ENCODE results near the gene CXCR2.

The CXCR2 gene

DNA sequence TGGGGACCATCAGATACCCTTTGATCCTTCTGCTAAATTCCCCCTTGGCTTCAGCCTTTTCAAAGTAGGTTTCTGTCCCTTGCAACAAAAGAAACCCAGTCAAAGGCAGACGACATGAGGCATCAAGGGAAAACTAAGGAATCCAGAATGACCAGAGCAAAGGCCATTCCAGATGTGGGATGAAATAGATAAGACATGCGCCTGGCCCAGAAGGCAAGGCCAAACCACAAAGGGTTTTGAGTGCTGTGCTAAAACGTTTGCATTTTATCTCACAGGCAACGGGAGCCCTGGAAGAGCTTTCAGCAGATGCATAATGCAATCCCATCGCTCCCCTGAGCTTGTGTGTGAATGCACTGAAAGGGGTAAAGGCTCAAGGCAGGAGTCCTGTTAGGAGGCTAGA, 23.3 kb downstream of the CXCR2 start:
- no peak overlapping the region for H3K27ac ChIP-seq
- peaks cover 12 to 17% (median 15%) of the 10 kb centered on the region in 10 experiments for H3K4me1 ChIP-seq
- H4K20me1 ChIP-seq = no peaks in the 10 kb centered on the region
- peak overlapping the region in 8 of 11 experiments; percentile 33 to 62 (median 49); a peak in 10 of 22 replicates for H3K4me2 ChIP-seq
- no peaks in the 10 kb centered on the region for H3K27me3 ChIP-seq
- H3K36me3 ChIP-seq = no peaks in the 10 kb centered on the region
- no peak overlapping the region for H3K9ac ChIP-seq
- peaks cover 14 to 19% (median 17%) of the 10 kb centered on the region in 11 experiments for H3K9me3 ChIP-seq (replicated peaks in 1 of 11)
- no peak overlapping the region for H3K4me3 ChIP-seq
- TF ChIP-seq Cebpa-rat (IDR thresholded peaks at IDR 0.05) = no peak

DNA sequence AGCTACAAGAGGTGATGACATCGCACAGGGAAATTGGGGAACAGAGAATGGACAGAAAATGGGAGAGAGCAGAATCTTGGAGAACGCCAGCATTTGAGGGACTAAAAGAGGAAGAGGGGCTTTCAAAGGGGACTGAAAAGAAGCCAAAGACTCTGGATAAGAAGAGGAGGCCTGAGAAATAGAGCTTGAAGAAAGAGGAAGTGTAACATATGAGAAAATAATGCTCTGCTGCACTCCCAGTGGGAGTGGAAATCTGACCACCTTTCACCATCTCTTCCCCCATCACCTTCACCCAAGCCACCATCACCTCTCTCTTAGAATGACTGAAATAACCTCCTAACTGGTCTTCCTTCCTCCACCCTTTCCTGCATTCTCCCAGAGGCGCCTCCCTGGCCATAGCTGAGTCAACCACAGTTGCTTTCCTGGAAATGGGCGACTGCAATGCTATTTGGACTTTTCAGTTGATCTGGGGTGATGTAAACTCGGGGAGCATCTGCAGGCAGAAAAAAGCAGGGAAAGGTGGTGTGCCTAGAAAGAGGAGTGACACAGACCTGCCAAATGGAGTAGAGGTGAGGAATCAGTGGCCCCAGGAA, 24.1 kb downstream of the CXCR2 start:
- Histone ChIP-seq H3K27ac (peak overlapping the region in 1 of 11 experiments; percentile 30; a peak in 1 of 22 replicates), H3K4me2 (peak overlapping the region; percentile 33 to 62 (median 49); a peak in 21 of 22 replicates), H4K20me1 (no peaks in the 10 kb centered on the region), H3K9ac (no peak overlapping the region), H3K4me1 (peaks cover 12 to 17% (median 15%) of the 10 kb centered on the region in 10 experiments), H3K9me3 (replicated peaks in 1 of 11) (peaks cover 6 to 11% (median 9%) of the 10 kb centered on the region in 11 experiments), H3K27me3 (no peaks in the 10 kb centered on the region), H3K36me3 (no peaks in the 10 kb centered on the region), H3K4me3 (no peak overlapping the region)
- no peak for TF ChIP-seq Cebpa-rat (IDR thresholded peaks at IDR 0.05)

DNA sequence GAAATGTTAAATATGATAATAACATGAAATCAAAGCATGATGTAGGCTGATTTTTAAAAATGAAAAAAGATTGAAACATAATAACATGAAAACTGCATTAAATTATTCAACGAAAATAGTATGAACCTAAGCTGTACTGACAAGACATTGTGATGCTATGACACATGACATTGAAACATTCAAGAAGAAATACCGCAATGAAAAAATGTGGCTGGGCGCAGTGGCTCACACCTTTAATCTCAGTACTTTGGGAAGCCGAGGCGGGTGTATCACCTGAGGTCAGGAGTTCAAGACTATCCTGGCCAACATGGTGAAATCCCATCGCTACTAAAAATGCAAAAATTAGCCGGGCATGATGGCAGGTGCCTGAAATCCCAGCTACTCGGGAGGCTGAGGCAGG, 26.3 kb downstream of the CXCR2 start:
- H3K9ac ChIP-seq = no peak overlapping the region
- H3K27ac ChIP-seq = no peak overlapping the region
- no peaks in the 10 kb centered on the region for H3K36me3 ChIP-seq
- no peak for TF ChIP-seq Cebpa-rat (IDR thresholded peaks at IDR 0.05)
- peaks cover 12 to 17% (median 15%) of the 10 kb centered on the region in 10 experiments for H3K4me1 ChIP-seq
- H3K4me2 ChIP-seq = no peak overlapping the region
- H3K27me3 ChIP-seq = no peaks in the 10 kb centered on the region
- H4K20me1 ChIP-seq = no peaks in the 10 kb centered on the region
- H3K4me3 ChIP-seq = no peak overlapping the region
- H3K9me3 ChIP-seq (replicated peaks in 1 of 11) = no peaks in the 10 kb centered on the region

DNA sequence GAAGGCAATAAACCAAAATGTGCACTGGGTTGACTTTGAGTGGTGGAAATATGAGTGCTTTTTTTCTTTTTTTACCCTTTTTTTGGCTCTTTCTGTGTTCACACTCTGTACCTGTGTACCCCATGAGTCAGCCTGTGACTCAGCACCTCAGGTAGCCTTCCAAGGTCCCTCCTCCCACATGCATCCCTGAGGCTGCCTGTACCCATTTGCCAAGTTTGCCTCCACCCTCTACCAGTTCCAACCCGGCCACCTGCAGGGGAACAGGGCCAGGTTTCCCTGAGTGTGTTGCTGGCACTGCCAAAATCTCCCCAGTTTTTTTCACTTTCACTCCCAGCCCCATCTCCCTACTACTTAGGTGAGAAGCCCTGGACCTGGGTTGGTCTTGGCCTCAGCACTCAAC, 26.9 kb downstream of the CXCR2 start:
- Histone ChIP-seq H3K4me2 (no peak overlapping the region), H3K27ac (no peak overlapping the region), H3K9me3 (replicated peaks in 1 of 11) (no peaks in the 10 kb centered on the region), H3K27me3 (no peaks in the 10 kb centered on the region), H3K36me3 (no peaks in the 10 kb centered on the region), H3K4me3 (no peak overlapping the region), H4K20me1 (no peaks in the 10 kb centered on the region), H3K9ac (no peak overlapping the region), H3K4me1 (peaks cover 12 to 17% (median 15%) of the 10 kb centered on the region in 10 experiments)
- no peak for TF ChIP-seq Cebpa-rat (IDR thresholded peaks at IDR 0.05)

DNA sequence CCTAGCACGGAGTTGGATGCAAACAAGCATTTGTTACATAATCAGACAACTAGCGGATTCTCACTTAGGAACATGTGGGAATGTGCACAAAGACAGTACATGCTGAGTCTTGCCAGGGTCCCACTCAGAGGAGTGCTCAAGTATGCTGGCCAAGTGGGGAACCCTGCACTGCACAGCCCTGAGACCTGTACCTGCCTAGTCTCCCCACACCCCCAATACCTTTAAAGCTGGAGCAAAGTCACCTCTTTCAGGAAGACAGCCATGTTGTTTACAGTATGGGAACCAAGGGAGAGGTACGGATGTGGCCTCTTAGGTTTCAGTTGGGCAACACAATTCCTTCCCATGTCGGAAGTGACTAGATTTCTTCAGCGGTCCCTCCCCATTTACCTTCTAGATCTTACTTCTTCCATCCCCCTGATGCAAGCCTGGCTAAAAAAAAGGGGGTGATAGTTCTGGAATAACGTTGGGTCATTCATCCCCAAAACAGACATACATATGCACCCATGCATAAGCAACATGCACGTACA, 30.2 kb downstream of the CXCR2 start:
- H3K4me1 ChIP-seq = peaks cover 0 to under 1% (median 0%) of the 10 kb centered on the region in 10 experiments; a peak in 2 of 20 replicates
- H3K27me3 ChIP-seq = no peaks in the 10 kb centered on the region
- no peaks in the 10 kb centered on the region for H3K36me3 ChIP-seq
- no peaks in the 10 kb centered on the region for H3K9me3 ChIP-seq (replicated peaks in 1 of 11)
- no peak overlapping the region for H3K9ac ChIP-seq
- H4K20me1 ChIP-seq = no peaks in the 10 kb centered on the region
- TF ChIP-seq Cebpa-rat (IDR thresholded peaks at IDR 0.05) = no peak
- H3K27ac ChIP-seq = no peak overlapping the region
- H3K4me3 ChIP-seq = no peak overlapping the region
- no peak overlapping the region for H3K4me2 ChIP-seq

DNA sequence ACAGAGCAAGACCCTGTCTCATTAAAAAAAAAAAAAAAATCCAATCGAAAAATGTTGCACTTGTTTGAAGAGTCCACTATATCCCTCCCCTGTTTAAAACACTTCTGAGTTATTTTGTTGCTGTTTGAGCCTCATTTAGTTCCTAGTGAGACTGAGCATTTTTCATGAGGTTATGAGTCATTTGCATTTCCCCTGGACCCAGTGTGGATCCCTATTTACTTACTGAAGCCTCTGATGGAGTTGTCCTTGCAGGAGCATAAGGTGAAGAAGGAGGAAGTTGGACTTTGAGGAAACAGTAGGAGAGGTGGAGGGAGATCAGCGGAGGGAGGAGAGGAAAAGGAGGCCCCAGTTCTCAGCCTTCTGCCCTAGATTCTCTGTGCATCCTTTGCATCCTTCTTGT, 35.8 kb downstream of the CXCR2 start:
- Histone ChIP-seq H3K4me1 (peaks cover 2 to 23% (median 2%) of the 10 kb centered on the region in 10 experiments; a peak in 19 of 20 replicates), H3K4me3 (no peak overlapping the region), H3K27me3 (no peaks in the 10 kb centered on the region), H3K9ac (no peak overlapping the region), H3K4me2 (peak overlapping the region in 4 of 11 experiments; percentile 10 to 59 (median 33); a peak in 5 of 22 replicates), H3K27ac (no peak overlapping the region), H3K9me3 (replicated peaks in 1 of 11) (no peaks in the 10 kb centered on the region), H3K36me3 (no peaks in the 10 kb centered on the region), H4K20me1 (no peaks in the 10 kb centered on the region)
- TF ChIP-seq Cebpa-rat (IDR thresholded peaks at IDR 0.05) = no peak

DNA sequence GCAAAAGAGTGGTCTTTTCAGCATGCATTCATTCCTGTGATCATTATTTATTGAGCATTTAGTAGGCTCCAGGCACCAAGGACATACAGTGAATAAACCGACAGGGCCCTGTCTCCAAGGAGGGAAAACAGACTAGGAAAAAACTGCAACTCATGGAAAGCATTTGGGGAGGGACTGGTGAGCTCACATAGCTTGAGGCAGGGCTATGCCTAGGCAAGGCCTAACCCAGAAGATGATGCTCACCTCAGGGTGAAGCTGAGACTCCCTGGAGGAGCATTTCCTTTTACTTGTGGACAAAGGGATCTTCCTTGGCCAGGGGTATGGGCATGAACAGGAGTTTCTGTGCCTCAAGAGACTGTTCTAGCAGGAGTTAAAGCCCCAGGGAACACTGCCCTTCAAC, 37.0 kb downstream of the CXCR2 start:
- no peak for TF ChIP-seq Cebpa-rat (IDR thresholded peaks at IDR 0.05)
- no peak overlapping the region for H3K4me2 ChIP-seq
- no peaks in the 10 kb centered on the region for H3K9me3 ChIP-seq (replicated peaks in 1 of 11)
- no peak overlapping the region for H3K27ac ChIP-seq
- no peaks in the 10 kb centered on the region for H3K36me3 ChIP-seq
- no peak overlapping the region for H3K4me3 ChIP-seq
- no peak overlapping the region for H3K9ac ChIP-seq
- H3K4me1 ChIP-seq = peaks cover 7 to 30% (median 9%) of the 10 kb centered on the region in 10 experiments; a peak in 19 of 20 replicates
- H3K27me3 ChIP-seq = no peaks in the 10 kb centered on the region
- H4K20me1 ChIP-seq = no peaks in the 10 kb centered on the region

DNA sequence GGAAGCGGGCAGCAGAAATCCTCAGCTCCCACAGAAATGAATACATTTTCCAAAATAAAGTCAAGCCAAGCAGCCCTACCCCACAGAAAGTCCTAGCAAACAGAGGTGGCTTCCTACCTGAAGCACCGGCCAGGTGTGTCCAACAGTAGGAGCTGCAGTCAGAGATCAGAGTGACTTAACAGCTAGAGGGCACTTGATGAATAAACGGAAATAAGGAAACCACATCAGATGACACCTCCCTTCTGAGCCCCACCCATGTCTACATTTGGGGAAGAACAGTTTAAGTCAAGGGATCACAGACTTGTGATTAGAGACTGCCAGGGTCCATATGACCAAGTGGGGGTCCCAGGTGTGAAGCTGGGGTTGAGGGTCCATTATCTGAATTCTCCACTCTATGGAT, 41.0 kb downstream of the CXCR2 start, which contains the start of gene CXCR1:
Gene CXCR1, minus strand, starts transcription at position 172 of the 400 bp plus-strand sequence. CDS start 1,751 bp downstream, outside the sequence.
- H3K9me3 ChIP-seq (replicated peaks in 1 of 11) = no peaks in the 10 kb centered on the region

DNA sequence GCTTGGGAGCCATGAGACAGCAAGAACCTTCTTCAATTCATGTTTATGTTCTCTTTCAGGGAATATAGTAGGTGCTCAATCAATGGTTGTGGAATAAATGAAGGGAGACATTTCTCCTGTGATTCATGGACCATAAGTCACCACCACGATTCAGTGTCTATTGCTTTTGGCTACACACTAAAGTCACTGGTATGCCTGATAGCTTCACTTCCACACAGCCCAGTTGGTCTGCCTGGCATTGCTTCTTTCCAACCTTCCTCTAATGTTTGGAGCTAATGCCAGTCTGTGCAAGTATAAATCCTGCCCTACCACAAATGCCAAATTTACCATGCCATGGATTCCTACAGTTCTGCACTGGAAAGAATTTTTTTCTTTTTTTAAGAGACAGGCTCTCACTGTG, 42.2 kb downstream of the CXCR2 start:
- peaks cover 8 to 17% (median 14%) of the 10 kb centered on the region in 10 experiments; a peak in 19 of 20 replicates for H3K4me1 ChIP-seq
- H3K27me3 ChIP-seq = no peaks in the 10 kb centered on the region; a peak in 1 of 22 replicates

More for the DNA sequence above, 41.0 kb downstream of the CXCR2 start, which contains the start of gene CXCR1:
- Histone ChIP-seq H3K9ac (no peak within 1 kb of the TSS), H3K4me3 (no peak within 1 kb of the TSS), H3K4me1 (peaks cover 8 to 23% (median 16%) of the 10 kb centered on the region in 10 experiments; a peak in 19 of 20 replicates), H3K36me3 (no peaks in the 10 kb centered on the region), H3K27ac (no peak within 1 kb of the TSS), H3K4me2 (peak within 1 kb of the TSS in 10 of 11 experiments; percentile 22 to 69 (median 49); a peak in 18 of 22 replicates), H4K20me1 (no peaks in the 10 kb centered on the region), H3K27me3 (no peaks in the 10 kb centered on the region; a peak in 1 of 22 replicates)
- TF ChIP-seq Cebpa-rat (IDR thresholded peaks at IDR 0.05) = no peak

More for the DNA sequence above, 42.2 kb downstream of the CXCR2 start:
- H3K9ac ChIP-seq = no peak overlapping the region
- no peak overlapping the region for H3K4me2 ChIP-seq
- no peaks in the 10 kb centered on the region for H4K20me1 ChIP-seq
- H3K4me3 ChIP-seq = no peak overlapping the region
- no peak for TF ChIP-seq Cebpa-rat (IDR thresholded peaks at IDR 0.05)
- H3K9me3 ChIP-seq (replicated peaks in 1 of 11) = no peaks in the 10 kb centered on the region
- no peaks in the 10 kb centered on the region for H3K36me3 ChIP-seq
- H3K27ac ChIP-seq = no peak overlapping the region

All from BLaER1 treated with 17β-estradiol and CSF1 and Interleukin-3, amounts not matched to agents 10 nM and 100 nM (cell line).